Liver (tissue), 9 donors: ENCODE results near the gene SOX8. TPM values are rescaled to one million over a fixed set of nuclear protein-coding genes. Genes with fewer than 3 reads are reported as not detected.

Experiments
- DNase-seq: peaks from one replicate; pipeline ENCODE4 v3.0.0-alpha.2; 2017; ENCODE audit warnings: low spot score
- H3K27ac ChIP-seq, 2 donors: one replicate each; pipeline ENCODE4 v1.7.0; 2013; ENCODE audit warnings: inconsistent platforms in 2 of 2, low read length in 2 of 2, control low read depth in 1 of 2, low read depth in 1 of 2, mild to moderate bottlenecking in 1 of 2
- H3K27me3 ChIP-seq, 4 donors: one replicate each; pipeline versions ENCODE4 v1.6.1 to v1.7.0; 2013; ENCODE audit warnings: low read length in 3 of 4, inconsistent platforms in 1 of 4, mild to moderate bottlenecking in 1 of 4, moderate library complexity in 1 of 4; ENCODE audit not compliant: control insufficient read depth in 4 of 4, insufficient read depth in 4 of 4
- H3K36me3 ChIP-seq, 4 donors: one replicate each; pipeline versions ENCODE4 v1.6.1 to v1.7.0; 2013; ENCODE audit warnings: low read length in 3 of 4, mild to moderate bottlenecking in 3 of 4, low read depth in 1 of 4, moderate library complexity in 1 of 4; ENCODE audit not compliant: control insufficient read depth in 4 of 4, insufficient read depth in 3 of 4
- H3K4me1 ChIP-seq, 4 donors: one replicate each; pipeline versions ENCODE4 v1.6.1 to v1.7.0; 2013; ENCODE audit warnings: low read length in 3 of 4, mild to moderate bottlenecking in 3 of 4, moderate library complexity in 1 of 4; ENCODE audit not compliant: control insufficient read depth in 4 of 4, insufficient read depth in 4 of 4
- H3K4me3 ChIP-seq, 3 donors: one replicate each; pipeline versions ENCODE4 v1.6.1 to v1.7.0; 2013; ENCODE audit warnings: low read length in 3 of 3, control low read depth in 1 of 3, low read depth in 1 of 3, mild to moderate bottlenecking in 1 of 3
- H3K9ac ChIP-seq, 2 donors: one replicate each; pipeline ENCODE4 v1.7.0; 2013; ENCODE audit warnings: low read length in 2 of 2, mild to moderate bottlenecking in 2 of 2, moderate library complexity in 2 of 2, control low read depth in 1 of 2, low read depth in 1 of 2
- H3K9me3 ChIP-seq, 4 donors: one replicate each; pipeline versions ENCODE4 v1.6.1 to v1.7.0; 2013; ENCODE audit warnings: low read length in 3 of 4; ENCODE audit not compliant: control insufficient read depth in 4 of 4
- ATF3 ChIP-seq: IDR thresholded peaks from 2 replicates; pipeline ENCODE4 v1.6.1; 2016; ENCODE audit warnings: antibody characterized with exemption
- CTCF ChIP-seq: fragments of 150-350 bp; IDR thresholded peaks from 2 replicates; pipeline ENCODE4 v1.5.1; 2017; ENCODE audit warnings: improper control_type of control experiment, low read depth, low read length; ENCODE audit not compliant: missing input control
- EGR1 ChIP-seq, 2 donors: IDR thresholded peaks; 2 replicates each; pipeline ENCODE4 v1.6.1; 2016 to 2018; ENCODE audit warnings: antibody characterized with exemption in 2 of 2, low read depth in 2 of 2
- FOXA1 ChIP-seq: IDR thresholded peaks from 2 replicates; pipeline ENCODE4 v1.6.1; 2016; ENCODE audit warnings: antibody characterized with exemption
- FOXA2 ChIP-seq: IDR thresholded peaks from 2 replicates; pipeline ENCODE4 v1.6.1; 2016; ENCODE audit warnings: antibody characterized with exemption
- GABPA ChIP-seq, 2 donors: IDR thresholded peaks in 1 of 2; conservative IDR thresholded peaks in 1 of 2; 2 replicates each; pipeline ENCODE4 v1.6.1; 2016; ENCODE audit warnings: antibody characterized with exemption in 2 of 2, mild to moderate bottlenecking in 1 of 2, moderate library complexity in 1 of 2
- HNF4A ChIP-seq, 2 donors: conservative IDR thresholded peaks; 2 replicates each; pipeline ENCODE4 v1.6.1; 2016; ENCODE audit warnings: antibody characterized with exemption in 2 of 2, mild to moderate bottlenecking in 2 of 2
- HNF4G ChIP-seq: IDR thresholded peaks from 2 replicates; pipeline ENCODE4 v1.6.1; 2016; ENCODE audit warnings: antibody characterized with exemption
- JUND ChIP-seq, 2 donors: IDR thresholded peaks; 2 replicates each; pipeline ENCODE4 v1.6.1; 2016; ENCODE audit warnings: antibody characterized with exemption in 2 of 2
- MAX ChIP-seq: IDR thresholded peaks from 2 replicates; pipeline ENCODE4 v1.6.1; 2016; ENCODE audit warnings: antibody characterized with exemption
- NR2F2 ChIP-seq: IDR thresholded peaks from 2 replicates; pipeline ENCODE4 v1.6.1; 2016; ENCODE audit warnings: antibody characterized with exemption
- REST ChIP-seq: IDR thresholded peaks from 2 replicates; pipeline ENCODE4 v1.6.1; 2016; ENCODE audit warnings: antibody characterized with exemption, mild to moderate bottlenecking
- RXRA ChIP-seq, 2 donors: IDR thresholded peaks; 2 replicates each; pipeline ENCODE4 v1.6.1; 2017 to 2018; ENCODE audit warnings: antibody characterized with exemption in 2 of 2, mild to moderate bottlenecking in 1 of 2
- SP1 ChIP-seq: IDR thresholded peaks from 2 replicates; pipeline ENCODE4 v1.6.1; 2018; ENCODE audit warnings: antibody characterized with exemption, mild to moderate bottlenecking
- TAF1 ChIP-seq: conservative IDR thresholded peaks from 2 replicates; pipeline ENCODE4 v1.6.1; 2016; ENCODE audit warnings: antibody characterized with exemption, mild to moderate bottlenecking
- YY1 ChIP-seq: IDR thresholded peaks from 2 replicates; pipeline ENCODE4 v1.6.1; 2016; ENCODE audit warnings: antibody characterized with exemption, mild to moderate bottlenecking
- ZBTB33 ChIP-seq: IDR thresholded peaks from 2 replicates; pipeline ENCODE4 v1.6.1; 2016; ENCODE audit warnings: antibody characterized with exemption
- WGBS: extraction: QIAGEN DNeasy Blood & Tissue Kit; methylation state at CpG from one replicate; pipeline ENCODE4 v1.1.7; 2013; 5-methylcytosine and 5-hydroxymethylcytosine counted together
- polyA plus RNA-seq, 2 donors: library from polyadenylated mRNA; stranded (reverse) in 1 of 2; unstranded in 1 of 2; fragments of 200-250 nt in 1 of 2; fragments of >200 nt in 1 of 2; fragmentation: Nextera tagmentation in 1 of 2; extraction: Ambion mirVana in 1 of 2; gene quantifications; one replicate each; pipeline versions ENCODE4 v1.2.1 to v1.2.3, GENCODE V29; 2013 to 2015
- total RNA-seq, 2 donors: library from RNA; depleted of rRNA; stranded (reverse); fragments of >200 nt; gene quantifications; one replicate each; pipeline ENCODE4 v1.2.3, GENCODE V29; 2014
- donor health status: healthy.
- donor health status: healthy.
- donor health status: healthy.
- donor health status: healthy.
- donor health status: healthy.

SOX8 gene
- total and polyA plus RNA-seq, 4 donors = 0.05 to 0.33 (median 0.17) TPM; not detected in 1

GRCh38 chr16:1020591-1020990 lies 39.0 kb downstream of the SOX8 start:
- WGBS = 62% methylated on average over 11 of the region's 11 CpGs
- DNase-seq = no peak
- Histone ChIP-seq H3K9me3 (no peaks in the 10 kb centered on the region), H3K9ac (no peak overlapping the region), H3K27me3 (peaks cover 0 to 8% (median 2%) of the 10 kb centered on the region in 4 donors), H3K4me1 (no peaks in the 10 kb centered on the region), H3K36me3 (no peaks in the 10 kb centered on the region), H3K27ac (no peak overlapping the region), H3K4me3 (no peak overlapping the region)
- TF ChIP-seq YY1 = no peak
- TF ChIP-seq FOXA1 = no peak
- no peak for TF ChIP-seq TAF1
- TF ChIP-seq FOXA2 = no peak
- no peak for TF ChIP-seq MAX
- no peak for TF ChIP-seq JUND (IDR thresholded peaks at IDR 0.05)
- no peak for TF ChIP-seq NR2F2
- no peak for TF ChIP-seq HNF4A (conservative IDR thresholded peaks at IDR 0.05)
- no peak for TF ChIP-seq HNF4G
- TF ChIP-seq RXRA (IDR thresholded peaks at IDR 0.05) = no peak
- no peak for TF ChIP-seq CTCF
- no peak for TF ChIP-seq EGR1 (IDR thresholded peaks at IDR 0.05; ENCODE audit: low read depth in 2 of 2)
- no peak for TF ChIP-seq GABPA (IDR thresholded peaks at IDR 0.05 in 1 of 2, conservative IDR thresholded peaks at IDR 0.05 in 1 of 2)
- TF ChIP-seq ATF3 = no peak
- no peak for TF ChIP-seq REST
- no peak for TF ChIP-seq ZBTB33
- no peak for TF ChIP-seq SP1
